Dedifferentiated amniotic fluid mesenchymal stem cell (primary cell): ENCODE measurements around the gene TSHZ2.

Experiments
- DNase-seq: peaks from one replicate; pipeline ENCODE4 v3.0.0-alpha.2; 2016; ENCODE audit errors: extremely low spot score

The TSHZ2 gene

DNA sequence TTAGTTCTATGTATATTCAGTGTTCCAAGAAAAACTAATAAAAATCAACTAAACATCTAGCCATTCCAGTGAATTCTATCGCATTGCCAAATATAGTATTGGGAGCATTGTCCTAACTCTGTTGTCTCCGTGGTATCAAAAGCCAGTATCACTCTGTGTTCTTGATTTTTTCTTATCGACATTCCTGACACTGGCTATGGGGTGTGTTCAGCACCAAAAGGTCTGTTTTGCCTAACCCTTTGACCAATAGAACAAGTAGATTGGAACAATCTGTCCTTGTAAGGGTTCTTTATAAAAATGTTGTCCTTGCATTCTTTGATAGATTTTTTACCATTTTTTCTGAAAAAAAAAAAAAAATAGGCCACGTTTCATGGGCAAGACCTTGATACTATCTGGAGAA lies 161.5 kb downstream of the TSHZ2 start:
- no peak for DNase-seq

- DNase-seq = no peak
Measured at GRCh38 chr20:53136473-53136872, 164.3 kb downstream of the TSHZ2 start.

GRCh38 chr20:53138454-53139262 lies 166.5 kb downstream of the TSHZ2 start:
- DNase-seq = no peak

DNA sequence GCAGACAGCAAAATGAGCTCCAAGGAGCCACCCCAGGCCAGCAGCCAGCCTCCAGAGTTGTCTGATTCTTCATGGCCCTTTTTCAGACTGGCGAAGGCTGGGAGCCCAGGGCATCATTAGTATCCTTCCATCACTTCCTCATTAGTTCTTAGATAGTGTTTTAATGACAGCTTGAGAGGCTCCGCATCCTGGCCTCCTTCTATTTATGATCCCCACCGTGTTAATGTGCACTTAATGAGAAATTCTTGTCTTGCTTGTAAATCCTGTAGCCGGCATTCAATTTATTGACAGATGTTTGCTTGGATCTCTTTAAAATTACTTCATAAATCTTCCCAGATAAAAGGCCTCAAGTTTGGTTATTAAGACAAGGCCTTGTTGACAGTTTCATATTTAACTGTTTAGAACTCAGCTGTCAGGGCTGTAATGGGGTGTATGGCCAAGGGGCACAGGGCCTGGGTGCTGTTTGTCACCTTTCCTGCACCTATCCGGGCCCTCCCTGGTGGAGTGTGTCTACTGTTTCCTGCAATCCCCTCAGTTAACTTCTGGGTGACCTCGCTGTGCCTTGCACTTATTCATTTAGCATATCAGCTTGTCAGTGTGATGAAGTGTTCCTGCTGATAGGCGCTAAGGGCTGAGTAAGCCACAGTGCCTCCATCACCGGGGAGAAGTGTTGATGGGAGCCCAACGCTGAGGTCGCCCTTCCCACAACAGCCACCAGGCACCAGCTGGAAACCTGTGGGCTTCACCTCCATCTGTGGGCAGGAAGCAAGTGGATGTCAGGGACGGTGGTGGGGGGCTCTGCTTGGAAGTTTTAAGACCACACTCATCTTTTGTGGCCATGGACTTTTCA lies 169.3 kb downstream of the TSHZ2 start:
- no peak for DNase-seq

- DNase-seq = no peak
Measured at GRCh38 chr20:53142225-53143127, 170.3 kb downstream of the TSHZ2 start.

DNA sequence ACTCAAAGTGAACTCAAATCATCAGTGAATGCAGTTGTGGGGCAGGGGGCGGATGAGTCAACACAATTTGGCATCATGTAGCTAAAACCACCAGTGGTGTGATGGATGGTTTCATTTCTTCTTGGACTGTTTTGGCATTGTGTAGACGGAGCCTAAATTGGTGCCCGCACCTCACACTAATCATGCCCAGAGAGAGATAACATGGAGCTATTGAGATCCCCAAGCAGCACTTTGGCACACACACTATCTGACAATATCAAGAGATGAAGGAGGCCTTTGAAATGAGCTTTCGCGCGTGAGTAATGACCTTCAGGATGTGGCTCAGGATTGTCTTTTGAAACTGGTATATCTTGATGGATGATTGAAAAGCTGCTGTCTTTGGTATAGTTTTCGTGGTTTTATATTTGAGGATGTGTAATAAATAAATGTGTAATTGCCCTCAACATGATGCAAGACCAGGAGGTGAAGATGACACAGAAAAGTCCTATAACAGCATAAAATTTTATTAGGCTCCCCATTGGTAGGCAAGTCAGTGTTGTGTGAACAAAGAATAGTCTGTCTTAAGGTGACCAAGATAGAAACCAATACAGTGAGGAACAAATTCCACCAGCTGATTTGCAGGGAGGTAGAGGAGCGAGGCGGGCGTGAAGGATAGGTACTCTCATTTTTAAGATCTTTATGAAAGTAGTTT lies 174.2 kb downstream of the TSHZ2 start:
- DNase-seq = no peak

DNA sequence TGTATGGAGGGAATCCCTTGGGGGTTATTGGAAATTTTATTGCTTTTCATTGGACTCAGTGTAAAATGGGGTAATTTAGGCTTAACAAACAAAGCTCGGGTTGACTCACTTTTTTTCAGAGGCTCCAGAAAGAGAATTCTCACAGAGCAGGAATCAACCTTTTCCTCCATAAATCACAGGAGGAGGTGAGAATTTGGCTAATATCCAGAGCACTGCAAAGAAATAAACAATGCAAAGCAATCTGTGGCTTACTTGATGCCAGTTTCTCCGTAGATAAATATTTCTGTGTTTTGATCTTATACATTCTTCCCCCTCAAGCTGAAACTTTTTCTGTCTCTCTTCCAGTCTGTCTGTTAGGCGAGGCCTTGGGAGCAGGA lies 176.6 kb downstream of the TSHZ2 start:
- DNase-seq = no peak

GRCh38 chr20:53149148-53149889 lies 177.2 kb downstream of the TSHZ2 start:
- DNase-seq = no peak

GRCh38 chr20:53149890-53150205 lies 177.7 kb downstream of the TSHZ2 start:
- DNase-seq = no peak

GRCh38 chr20:53150532-53150931 lies 178.4 kb downstream of the TSHZ2 start:
- DNase-seq = no peak

DNA sequence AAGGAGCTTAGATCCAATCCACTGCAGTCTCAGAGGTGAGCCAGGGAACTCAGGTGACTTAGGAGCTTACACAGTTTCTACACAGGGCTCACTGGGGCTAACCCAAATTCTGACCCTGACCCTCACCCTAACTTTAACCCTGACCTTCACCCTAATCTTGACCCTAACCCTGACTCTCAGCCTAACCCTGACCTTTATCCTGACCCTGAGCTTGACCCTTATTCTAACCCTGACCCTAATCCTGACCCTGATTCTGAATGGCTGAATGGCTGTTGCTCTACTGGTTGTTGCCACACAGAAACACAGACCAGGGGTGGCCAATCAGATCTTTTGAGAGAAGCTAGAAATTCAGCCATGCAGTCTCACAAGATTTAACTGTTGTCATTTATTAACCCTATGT lies 180.1 kb downstream of the TSHZ2 start:
- no peak for DNase-seq

GRCh38 chr20:53154540-53154939 lies 182.4 kb downstream of the TSHZ2 start:
- no peak for DNase-seq

DNA sequence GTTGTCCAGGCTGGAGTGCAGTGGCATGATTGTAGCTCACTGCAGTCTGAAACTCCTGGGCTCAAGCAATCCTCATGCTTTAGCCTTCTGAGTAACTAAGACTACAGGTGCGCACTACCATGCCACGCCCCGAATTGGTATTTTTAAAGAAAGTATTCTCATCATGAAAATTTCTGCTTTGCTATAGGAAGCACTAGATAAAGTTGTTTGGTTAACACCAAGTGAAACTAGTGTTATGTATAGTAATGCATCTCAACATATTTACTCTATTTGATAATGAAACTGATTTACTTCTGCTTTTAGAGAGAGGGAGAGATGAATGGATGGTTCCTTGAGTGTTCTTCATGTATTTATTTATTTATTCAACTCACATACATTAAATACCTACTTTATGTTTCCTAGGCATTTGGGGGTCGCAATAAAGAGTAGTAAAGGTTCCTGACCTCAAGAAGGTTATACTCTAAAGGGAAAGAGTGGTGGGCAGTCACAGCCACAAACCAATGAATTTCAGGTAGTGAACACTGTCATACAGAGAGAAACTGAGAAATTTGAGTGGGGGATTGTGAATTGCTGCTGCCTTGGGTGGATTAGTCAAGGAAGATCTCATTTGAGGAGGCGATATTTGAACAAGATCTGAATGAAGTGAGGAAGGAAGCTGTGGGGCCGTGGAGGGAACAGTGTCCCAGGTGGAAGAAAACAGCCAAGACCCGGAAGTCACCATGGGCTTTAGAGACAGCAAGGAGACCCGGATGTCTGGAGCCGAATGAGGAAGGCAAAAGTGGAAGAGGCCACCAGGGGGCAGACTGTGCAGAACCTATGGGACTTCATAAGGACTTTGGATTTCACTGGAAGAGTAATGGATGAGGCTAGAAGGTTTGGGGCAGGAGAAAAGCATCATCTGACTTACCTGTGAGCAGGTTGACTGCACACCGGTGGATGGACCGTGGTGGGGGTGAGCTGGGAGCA lies 185.6 kb downstream of the TSHZ2 start:
- peak; percentile 24 for DNase-seq

GRCh38 chr20:53159160-53159559 lies 187.0 kb downstream of the TSHZ2 start:
- no peak for DNase-seq

DNA sequence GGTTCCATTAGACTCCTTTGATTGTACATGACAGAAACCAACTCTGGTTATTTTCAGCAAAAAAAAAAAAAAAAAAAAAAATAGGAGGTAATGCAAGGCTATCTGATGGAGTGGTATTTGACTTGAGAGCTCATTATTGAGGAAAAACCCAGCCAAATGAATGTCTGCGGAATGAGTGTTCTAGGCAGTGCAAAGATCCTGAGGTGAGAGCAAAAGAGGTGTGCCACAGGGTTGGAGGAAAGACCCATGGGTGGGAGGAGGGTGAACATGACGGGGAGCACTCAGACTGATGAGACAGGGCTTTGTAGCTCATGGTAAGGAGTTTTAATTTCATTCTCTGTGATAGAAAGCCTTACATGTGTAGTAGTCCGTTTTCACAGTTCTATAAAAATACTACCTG lies 188.9 kb downstream of the TSHZ2 start:
- DNase-seq = no peak

GRCh38 chr20:53161473-53161872 lies 189.3 kb downstream of the TSHZ2 start:
- no peak for DNase-seq

DNA sequence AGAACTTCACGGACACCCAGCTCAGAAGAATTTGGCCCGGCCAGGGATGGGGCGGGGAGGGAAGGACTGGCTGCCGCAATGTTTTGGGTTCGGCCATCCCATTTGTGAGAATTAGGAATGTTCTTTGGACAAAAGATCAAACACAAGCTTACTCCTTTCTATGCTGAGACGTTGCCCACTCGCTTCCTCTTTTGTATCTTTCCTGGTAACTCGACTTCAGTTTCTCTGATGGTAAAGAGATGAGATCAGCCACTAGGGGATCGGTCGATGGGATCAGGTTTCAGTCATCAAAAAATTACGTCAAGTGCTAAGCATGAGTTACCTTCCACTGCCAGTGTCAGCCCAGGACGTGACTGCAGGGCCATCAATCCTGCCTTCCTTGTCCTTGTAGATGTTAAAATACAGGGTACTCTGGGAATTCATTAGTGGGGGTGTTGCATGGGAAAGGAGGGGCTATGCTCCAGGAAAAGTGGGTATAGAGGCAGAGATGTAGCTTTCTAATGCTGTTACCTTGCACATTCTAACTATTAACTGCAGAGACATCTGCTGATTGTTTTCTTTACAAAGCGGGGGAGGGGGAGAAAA lies 190.2 kb downstream of the TSHZ2 start:
- no peak for DNase-seq

- no peak for DNase-seq
Measured at GRCh38 chr20:53163486-53163885, 191.3 kb downstream of the TSHZ2 start.

GRCh38 chr20:53164072-53164471 lies 191.9 kb downstream of the TSHZ2 start:
- DNase-seq = no peak
